ENCODE measurements around the gene FAM234B. TPM values are rescaled to one million over a fixed set of nuclear protein-coding genes. Genes with fewer than 3 reads are reported as not detected.

FAM234B gene
- total RNA-seq, 1 donor from 2014 or later = 9.5 TPM

DNA sequence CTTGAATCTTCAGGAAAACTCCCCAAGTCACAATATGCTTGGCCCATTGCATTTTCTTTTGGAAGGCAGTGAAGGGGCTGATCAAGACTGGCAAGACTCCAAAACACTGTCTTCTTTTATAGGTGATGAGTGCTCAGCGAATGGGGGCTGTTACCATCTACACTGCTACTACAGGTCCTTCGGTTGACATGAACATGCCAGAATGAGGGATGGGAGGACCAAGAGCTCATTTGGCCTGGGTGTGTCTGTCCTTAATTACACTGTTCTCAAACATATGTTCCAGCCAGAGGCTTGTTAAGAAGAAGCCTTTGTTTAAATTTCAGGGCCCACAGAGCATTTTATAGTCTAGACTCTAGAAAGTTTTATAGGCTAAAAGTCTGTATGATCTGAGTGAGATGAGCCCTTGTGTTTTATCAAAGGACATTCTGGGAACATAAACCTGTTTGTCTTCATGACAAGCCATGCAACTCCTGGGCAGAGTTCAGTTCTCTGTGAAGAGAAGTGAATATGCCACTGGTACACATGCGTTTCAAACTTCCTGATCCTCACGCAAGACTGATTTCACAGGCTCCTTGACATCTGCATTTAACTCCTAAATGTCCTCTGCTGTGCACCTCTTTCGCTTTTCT lies 4.7 kb upstream of the FAM234B start:
- Mint-ChIP-seq H3K27me3 (ENCODE audit: low read depth) (no peaks in the 10 kb centered on the region), H3K4me3 (no peak overlapping the region), H3K36me3 (no peaks in the 10 kb centered on the region), H3K4me1 (peaks cover 40% of the 10 kb centered on the region), H3K27ac (no peak overlapping the region), H3K9me3 (no peaks in the 10 kb centered on the region)
- no peak for DNase-seq (ENCODE audit: low spot score in 2 of 2, unreplicated experiment in 2 of 2)
- TF ChIP-seq, protein P1, sequence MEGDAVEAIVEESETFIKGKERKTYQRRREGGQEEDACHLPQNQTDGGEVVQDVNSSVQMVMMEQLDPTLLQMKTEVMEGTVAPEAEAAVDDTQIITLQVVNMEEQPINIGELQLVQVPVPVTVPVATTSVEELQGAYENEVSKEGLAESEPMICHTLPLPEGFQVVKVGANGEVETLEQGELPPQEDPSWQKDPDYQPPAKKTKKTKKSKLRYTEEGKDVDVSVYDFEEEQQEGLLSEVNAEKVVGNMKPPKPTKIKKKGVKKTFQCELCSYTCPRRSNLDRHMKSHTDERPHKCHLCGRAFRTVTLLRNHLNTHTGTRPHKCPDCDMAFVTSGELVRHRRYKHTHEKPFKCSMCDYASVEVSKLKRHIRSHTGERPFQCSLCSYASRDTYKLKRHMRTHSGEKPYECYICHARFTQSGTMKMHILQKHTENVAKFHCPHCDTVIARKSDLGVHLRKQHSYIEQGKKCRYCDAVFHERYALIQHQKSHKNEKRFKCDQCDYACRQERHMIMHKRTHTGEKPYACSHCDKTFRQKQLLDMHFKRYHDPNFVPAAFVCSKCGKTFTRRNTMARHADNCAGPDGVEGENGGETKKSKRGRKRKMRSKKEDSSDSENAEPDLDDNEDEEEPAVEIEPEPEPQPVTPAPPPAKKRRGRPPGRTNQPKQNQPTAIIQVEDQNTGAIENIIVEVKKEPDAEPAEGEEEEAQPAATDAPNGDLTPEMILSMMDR (IDR thresholded peaks at IDR 0.05; ENCODE audit: unreplicated experiment) = no peak

DNA sequence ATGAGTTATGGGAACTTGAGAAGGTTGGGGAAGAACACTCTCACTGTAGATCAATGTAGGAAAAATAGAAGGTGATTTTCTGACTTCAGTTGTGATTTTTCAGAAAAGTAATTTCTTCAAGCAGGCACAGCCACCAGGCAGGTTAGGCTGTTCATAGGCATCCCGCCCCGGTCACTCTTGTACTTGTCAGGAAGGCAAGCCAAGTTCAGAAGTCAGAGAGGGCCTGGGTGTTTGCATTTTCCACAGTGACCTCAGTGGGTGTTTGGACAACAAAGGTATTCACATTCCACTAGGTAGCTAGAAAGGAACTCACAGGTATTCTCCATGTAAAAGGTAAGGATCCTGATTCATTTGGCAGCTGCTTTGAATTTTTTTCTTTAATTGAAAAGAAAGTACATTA lies 3.0 kb upstream of the FAM234B start:
- TF ChIP-seq, protein P1 (IDR thresholded peaks at IDR 0.05; ENCODE audit: unreplicated experiment) = no peak
- H3K27ac Mint-ChIP-seq = no peak overlapping the region

DNA sequence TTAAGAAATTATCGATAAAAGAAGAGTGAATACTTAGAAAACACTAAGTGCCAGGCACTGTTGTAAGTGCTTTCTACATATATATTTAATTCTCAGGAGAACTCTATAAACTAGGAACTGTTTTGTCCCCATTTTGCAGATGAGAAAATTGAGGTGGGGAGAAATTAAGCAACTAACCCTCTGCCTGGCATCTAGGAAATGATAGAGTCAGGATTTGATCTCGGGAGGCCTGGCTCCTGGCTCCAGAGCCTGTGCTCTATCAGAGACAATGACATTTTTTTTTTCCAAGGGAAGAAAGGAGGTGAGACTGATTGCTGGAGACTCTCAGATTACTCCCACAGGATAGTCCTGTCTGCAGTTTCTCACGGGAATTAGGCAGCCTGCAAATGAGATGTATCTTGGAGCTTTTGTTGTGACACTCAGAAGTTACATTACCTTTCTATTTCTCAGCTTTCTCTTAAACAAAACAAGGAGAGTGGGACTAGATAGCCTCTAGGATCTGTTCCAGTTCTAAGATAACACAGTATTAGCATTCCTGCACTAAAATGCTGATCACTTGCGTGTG lies 1.4 kb upstream of the FAM234B start:
- H3K27me3 Mint-ChIP-seq (ENCODE audit: low read depth) = no peaks in the 10 kb centered on the region
- peak overlapping the region; percentile 75 for H3K4me3 Mint-ChIP-seq
- peaks cover 50% of the 10 kb centered on the region for H3K4me1 Mint-ChIP-seq
- TF ChIP-seq, protein P1 (IDR thresholded peaks at IDR 0.05; ENCODE audit: unreplicated experiment) = no peak
- H3K36me3 Mint-ChIP-seq = no peaks in the 10 kb centered on the region
- H3K9me3 Mint-ChIP-seq = no peaks in the 10 kb centered on the region
- DNase-seq (ENCODE audit: low spot score in 2 of 2, unreplicated experiment in 2 of 2) = no peak
- H3K27ac Mint-ChIP-seq = no peak overlapping the region

More for the DNA sequence above, 3.0 kb upstream of the FAM234B start:
- Mint-ChIP-seq H3K36me3 (no peaks in the 10 kb centered on the region), H3K9me3 (no peaks in the 10 kb centered on the region), H3K4me3 (no peak overlapping the region), H3K27me3 (ENCODE audit: low read depth) (no peaks in the 10 kb centered on the region), H3K4me1 (peaks cover 50% of the 10 kb centered on the region)
- no peak for DNase-seq (ENCODE audit: low spot score in 2 of 2, unreplicated experiment in 2 of 2)

DNA sequence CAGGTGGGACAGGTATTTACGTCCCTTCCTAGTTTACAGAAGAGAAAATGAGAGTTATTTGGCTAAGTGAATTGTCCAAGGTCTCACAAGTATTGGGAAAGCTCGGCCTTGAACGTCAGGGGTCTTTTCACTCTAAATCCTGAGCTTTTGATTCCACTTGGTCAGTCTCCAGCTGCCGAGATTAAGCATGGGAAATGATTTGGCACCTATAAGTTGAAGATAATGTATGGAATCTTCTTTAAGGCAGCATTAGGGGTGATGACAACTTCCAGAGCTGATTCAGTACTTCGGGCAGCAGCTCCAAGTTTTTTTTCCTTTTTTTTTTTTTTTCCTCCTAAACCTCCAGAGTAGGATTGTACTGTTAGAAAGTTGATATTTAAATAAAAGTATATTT lies 722 bp downstream of the FAM234B start:
- Mint-ChIP-seq H3K27ac (no peak overlapping the region), H3K36me3 (no peaks in the 10 kb centered on the region), H3K9me3 (no peaks in the 10 kb centered on the region), H3K27me3 (ENCODE audit: low read depth) (no peaks in the 10 kb centered on the region), H3K4me3 (peak overlapping the region; percentile 75), H3K4me1 (peaks cover 36% of the 10 kb centered on the region)
- no peak for DNase-seq (ENCODE audit: low spot score in 2 of 2, unreplicated experiment in 2 of 2)
- TF ChIP-seq, protein P1 (IDR thresholded peaks at IDR 0.05; ENCODE audit: unreplicated experiment) = no peak

DNA sequence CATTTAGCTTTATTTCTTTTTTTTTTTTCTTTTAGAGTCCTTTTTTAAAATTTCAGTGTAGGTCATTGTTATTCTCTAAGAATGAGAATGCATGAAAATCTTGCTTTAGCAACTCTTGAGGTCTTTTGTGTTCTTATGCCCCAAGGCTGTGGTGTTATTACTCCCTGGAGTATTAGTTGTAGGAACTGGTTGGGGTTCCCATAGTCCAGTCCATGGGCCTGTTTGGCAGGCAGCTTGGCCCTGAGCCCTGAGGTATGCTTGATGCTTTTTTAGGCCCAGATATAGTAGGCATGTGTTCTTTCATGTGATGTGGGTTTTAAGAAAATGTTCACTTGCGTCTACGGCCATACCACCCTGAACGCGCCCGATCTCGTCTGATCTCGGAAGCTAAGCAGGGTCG lies 1.6 kb downstream of the FAM234B start:
- Mint-ChIP-seq H3K27ac (no peak overlapping the region), H3K36me3 (no peaks in the 10 kb centered on the region), H3K27me3 (ENCODE audit: low read depth) (no peaks in the 10 kb centered on the region), H3K9me3 (no peaks in the 10 kb centered on the region), H3K4me3 (peak overlapping the region; percentile 75), H3K4me1 (peaks cover 30% of the 10 kb centered on the region)
- TF ChIP-seq, protein P1 (IDR thresholded peaks at IDR 0.05; ENCODE audit: unreplicated experiment) = no peak
- no peak for DNase-seq (ENCODE audit: low spot score in 2 of 2, unreplicated experiment in 2 of 2)
